Smooth muscle cell (in vitro differentiated cells): ENCODE data around the gene CDKL1. TPM values are rescaled to one million over a fixed set of nuclear protein-coding genes. Genes with fewer than 3 reads are reported as not detected.
"Not testable (repeated sequence)": the region's sequence is repeated elsewhere in the genome, so short reads cannot be mapped to it uniquely, and the experiment has no call there.

Experiments used
- DNase-seq: peaks from one replicate; lab custom pipeline; 2025; ENCODE audit not compliant: unreplicated experiment; lab: John Stamatoyannopoulos, UW
- H2AFZ ChIP-seq: fragments of 200-600 bp; sonication (generic); 2 replicates; pipeline ENCODE4 v1.6.0; 2016; ENCODE audit warnings: antibody characterized with exemption, low read depth, mild to moderate bottlenecking
- H3F3A ChIP-seq: fragments of 200-600 bp; sonication (generic); 2 replicates; pipeline ENCODE4 v1.6.0; 2017; ENCODE audit warnings: antibody characterized with exemption, low read depth
- H3K27ac ChIP-seq: fragments of 200-600 bp; sonication (generic); 2 replicates; pipeline ENCODE4 v1.5.1; 2016; ENCODE audit warnings: low read depth, mild to moderate bottlenecking
- H3K27me3 ChIP-seq: fragments of 200-600 bp; sonication (generic); 2 replicates; pipeline ENCODE4 v1.6.1; 2016; ENCODE audit warnings: low read depth, mild to moderate bottlenecking
- H3K36me3 ChIP-seq: fragments of 200-600 bp; sonication (generic); 2 replicates; pipeline ENCODE4 v1.5.1; 2016; ENCODE audit warnings: low read depth
- H3K4me1 ChIP-seq: fragments of 200-600 bp; sonication (generic); 2 replicates; pipeline ENCODE4 v1.5.1; 2016; ENCODE audit warnings: low read depth
- H3K4me2 ChIP-seq: fragments of 200-600 bp; sonication (generic); 2 replicates; pipeline ENCODE4 v1.6.0; 2016; ENCODE audit warnings: mild to moderate bottlenecking
- H3K4me3 ChIP-seq: fragments of 200-600 bp; sonication (generic); 2 replicates; pipeline ENCODE4 v1.5.1; 2016; ENCODE audit warnings: mild to moderate bottlenecking
- H3K79me2 ChIP-seq: fragments of 200-600 bp; sonication (generic); 2 replicates; pipeline ENCODE4 v1.6.0; 2016; ENCODE audit warnings: low read depth, mild to moderate bottlenecking
- H3K9ac ChIP-seq: fragments of 200-600 bp; sonication (generic); 2 replicates; pipeline ENCODE4 v1.6.0; 2016; ENCODE audit warnings: low read depth
- H3K9me3 ChIP-seq: fragments of 200-600 bp; sonication (generic); replicated peaks from 2 replicates; pipeline ENCODE4 v1.5.1; 2016; ENCODE audit warnings: low read depth
- H4K20me1 ChIP-seq: fragments of 200-600 bp; sonication (generic); 2 replicates; pipeline ENCODE4 v1.6.0; 2016; ENCODE audit warnings: low read depth
- WGBS: methylation state at CpG from one replicate; pipeline ENCODE4 v1.1.7; 2016; ENCODE audit warnings: low lambda C conversion rate; 5-methylcytosine and 5-hydroxymethylcytosine counted together
- polyA plus RNA-seq: library from polyadenylated mRNA; unstranded; fragments of >200 nt; fragmentation: Nextera tagmentation; extraction: Ambion mirVana; gene quantifications from 2 replicates; pipeline ENCODE4 v1.2.1, GENCODE V29; 2016
- total RNA-seq: library from RNA; depleted of rRNA; stranded (reverse); fragments of >200 nt; gene quantifications from 2 replicates; pipeline ENCODE4 v1.2.3, GENCODE V29; 2014
- TF ChIP-seq, protein P1 (sequence below): fragments of 200-600 bp; sonication (generic); IDR thresholded peaks from 2 replicates; pipeline ENCODE4 v1.5.1; 2017; ENCODE audit warnings: borderline replicate concordance, mild to moderate bottlenecking, antibody characterized with exemption; ENCODE audit not compliant: insufficient read depth, poor library complexity, severe bottlenecking

CDKL1 gene
- total and polyA plus RNA-seq, 2 experiments from 2014 or later, result 1.6 to 4.9 TPM

DNA sequence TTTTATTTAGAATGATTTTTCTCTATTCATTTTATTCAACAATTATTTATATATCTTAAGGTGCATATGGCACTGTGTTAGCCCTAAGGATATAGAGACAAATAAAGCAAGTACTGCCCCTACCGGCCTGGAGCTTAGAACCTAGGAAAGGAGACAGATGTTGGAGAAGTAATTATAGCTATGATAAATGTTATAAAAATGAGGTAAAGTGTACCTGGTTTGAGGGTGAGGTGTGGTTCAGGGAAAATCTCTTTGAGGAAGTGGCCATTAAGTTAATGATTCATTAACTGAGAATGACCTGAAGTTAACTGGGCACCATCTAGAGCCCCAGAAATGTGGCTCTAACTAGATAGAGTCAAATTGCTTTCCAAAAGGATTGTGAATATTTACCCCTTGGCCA is 31.9 kb downstream of the CDKL1 start:
- Histone ChIP-seq H3K79me2 (no peaks in the 10 kb centered on the region), H3K4me3 (no peak overlapping the region), H3K4me1 (no peaks in the 10 kb centered on the region), H4K20me1 (no peaks in the 10 kb centered on the region), H3F3A (no peaks in the 10 kb centered on the region), H3K4me2 (no peak overlapping the region), H3K36me3 (no peaks in the 10 kb centered on the region), H3K9me3 (no peaks in the 10 kb centered on the region), H2AFZ (no peak overlapping the region), H3K27me3 (no peaks in the 10 kb centered on the region), H3K27ac (no peak overlapping the region), H3K9ac (no peak overlapping the region)
- 74% methylated on average over 1 of the region's 1 CpG for WGBS
- DNase-seq, result no peak
- TF ChIP-seq, protein P1, sequence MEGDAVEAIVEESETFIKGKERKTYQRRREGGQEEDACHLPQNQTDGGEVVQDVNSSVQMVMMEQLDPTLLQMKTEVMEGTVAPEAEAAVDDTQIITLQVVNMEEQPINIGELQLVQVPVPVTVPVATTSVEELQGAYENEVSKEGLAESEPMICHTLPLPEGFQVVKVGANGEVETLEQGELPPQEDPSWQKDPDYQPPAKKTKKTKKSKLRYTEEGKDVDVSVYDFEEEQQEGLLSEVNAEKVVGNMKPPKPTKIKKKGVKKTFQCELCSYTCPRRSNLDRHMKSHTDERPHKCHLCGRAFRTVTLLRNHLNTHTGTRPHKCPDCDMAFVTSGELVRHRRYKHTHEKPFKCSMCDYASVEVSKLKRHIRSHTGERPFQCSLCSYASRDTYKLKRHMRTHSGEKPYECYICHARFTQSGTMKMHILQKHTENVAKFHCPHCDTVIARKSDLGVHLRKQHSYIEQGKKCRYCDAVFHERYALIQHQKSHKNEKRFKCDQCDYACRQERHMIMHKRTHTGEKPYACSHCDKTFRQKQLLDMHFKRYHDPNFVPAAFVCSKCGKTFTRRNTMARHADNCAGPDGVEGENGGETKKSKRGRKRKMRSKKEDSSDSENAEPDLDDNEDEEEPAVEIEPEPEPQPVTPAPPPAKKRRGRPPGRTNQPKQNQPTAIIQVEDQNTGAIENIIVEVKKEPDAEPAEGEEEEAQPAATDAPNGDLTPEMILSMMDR, result no peak

DNA sequence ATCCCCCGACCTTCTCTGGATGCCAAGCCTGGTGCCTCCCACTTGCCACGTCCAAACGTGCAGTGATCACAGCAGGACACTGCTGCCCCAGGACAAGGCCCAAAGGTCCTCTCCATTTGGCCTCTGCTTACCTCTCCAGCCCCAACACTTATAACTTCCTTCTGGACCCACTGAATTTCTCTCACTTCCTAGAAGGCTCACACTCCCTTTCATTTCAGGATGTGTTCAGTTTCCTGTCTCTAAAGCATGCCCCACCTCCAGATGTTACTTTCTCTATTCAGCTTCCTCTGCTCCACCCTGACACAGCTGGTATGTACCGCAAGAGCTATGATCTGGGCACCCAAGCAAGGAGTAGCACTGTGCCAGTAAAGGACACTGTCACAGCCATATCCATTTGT is 33.0 kb downstream of the CDKL1 start:
- no peak for DNase-seq
- WGBS, result 96% methylated on average over 4 of the region's 4 CpGs
- H3F3A ChIP-seq, result no peaks in the 10 kb centered on the region
- no peaks in the 10 kb centered on the region for H4K20me1 ChIP-seq
- no peak overlapping the region for H2AFZ ChIP-seq
- no peaks in the 10 kb centered on the region for H3K79me2 ChIP-seq
- H3K9me3 ChIP-seq, result no peaks in the 10 kb centered on the region
- H3K27me3 ChIP-seq, result no peaks in the 10 kb centered on the region
- no peak overlapping the region for H3K4me2 ChIP-seq
- no peak overlapping the region for H3K27ac ChIP-seq
- H3K9ac ChIP-seq, result no peak overlapping the region
- H3K4me1 ChIP-seq, result no peaks in the 10 kb centered on the region
- H3K4me3 ChIP-seq, result no peak overlapping the region
- TF ChIP-seq, protein P1, result no peak
- no peaks in the 10 kb centered on the region for H3K36me3 ChIP-seq

DNA sequence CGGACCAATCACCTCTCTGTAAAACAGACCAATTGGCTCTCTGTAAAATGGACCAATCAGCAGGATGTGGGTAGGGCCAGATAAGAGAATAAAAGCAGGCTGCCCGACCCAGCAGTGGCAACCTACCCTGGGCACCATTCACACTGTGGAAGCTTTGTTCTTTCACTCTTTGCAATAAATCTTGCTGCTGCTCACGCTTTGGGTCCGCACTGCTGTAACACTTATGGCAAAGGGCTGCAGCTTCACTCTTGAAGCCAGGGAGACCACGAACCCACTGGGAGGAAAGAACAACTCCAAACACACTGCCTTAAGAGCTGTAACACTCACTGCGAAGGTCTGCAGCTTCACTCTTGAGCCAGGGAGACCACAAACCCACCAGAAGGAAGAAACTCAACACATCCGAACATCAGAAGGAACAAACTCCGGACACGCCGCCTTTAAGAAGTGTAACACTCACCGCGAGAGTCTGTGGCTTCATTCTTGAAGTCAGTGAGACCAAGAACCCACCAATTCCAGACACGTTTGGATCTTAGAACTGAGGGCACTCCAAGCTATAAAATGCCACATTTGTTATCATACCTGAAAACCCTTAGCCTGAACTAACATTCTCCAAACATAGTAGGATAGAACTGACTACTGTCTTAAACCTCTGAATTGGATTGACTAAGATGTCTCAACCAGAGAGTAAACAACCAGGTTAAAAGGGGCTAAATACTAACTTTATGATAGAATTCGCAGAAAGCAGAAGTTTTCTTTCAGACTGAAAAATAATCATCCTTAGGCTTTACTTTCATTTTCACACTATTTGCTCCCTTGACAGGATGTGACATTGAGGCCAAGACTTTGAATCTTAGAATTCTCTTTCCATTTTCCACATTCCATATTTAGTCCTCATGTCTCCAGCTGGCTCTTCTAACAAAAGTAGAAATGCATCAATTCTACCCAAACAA is 33.6 kb downstream of the CDKL1 start:
- no peak for DNase-seq
- no peaks in the 10 kb centered on the region for H3K79me2 ChIP-seq
- no peaks in the 10 kb centered on the region for H3K36me3 ChIP-seq
- H3K27me3 ChIP-seq, result no peaks in the 10 kb centered on the region
- TF ChIP-seq, protein P1, result no peak
- H3K27ac ChIP-seq, result no peak overlapping the region
- no peaks in the 10 kb centered on the region for H3K9me3 ChIP-seq
- H4K20me1 ChIP-seq, result no peaks in the 10 kb centered on the region
- no peaks in the 10 kb centered on the region for H3K4me1 ChIP-seq
- H3K9ac ChIP-seq, result no peak overlapping the region
- 93% methylated on average over 14 of the region's 14 CpGs for WGBS
- H3K4me3 ChIP-seq, result no peak overlapping the region
- H3F3A ChIP-seq, result no peaks in the 10 kb centered on the region
- no peak overlapping the region for H3K4me2 ChIP-seq
- no peak overlapping the region for H2AFZ ChIP-seq

DNA sequence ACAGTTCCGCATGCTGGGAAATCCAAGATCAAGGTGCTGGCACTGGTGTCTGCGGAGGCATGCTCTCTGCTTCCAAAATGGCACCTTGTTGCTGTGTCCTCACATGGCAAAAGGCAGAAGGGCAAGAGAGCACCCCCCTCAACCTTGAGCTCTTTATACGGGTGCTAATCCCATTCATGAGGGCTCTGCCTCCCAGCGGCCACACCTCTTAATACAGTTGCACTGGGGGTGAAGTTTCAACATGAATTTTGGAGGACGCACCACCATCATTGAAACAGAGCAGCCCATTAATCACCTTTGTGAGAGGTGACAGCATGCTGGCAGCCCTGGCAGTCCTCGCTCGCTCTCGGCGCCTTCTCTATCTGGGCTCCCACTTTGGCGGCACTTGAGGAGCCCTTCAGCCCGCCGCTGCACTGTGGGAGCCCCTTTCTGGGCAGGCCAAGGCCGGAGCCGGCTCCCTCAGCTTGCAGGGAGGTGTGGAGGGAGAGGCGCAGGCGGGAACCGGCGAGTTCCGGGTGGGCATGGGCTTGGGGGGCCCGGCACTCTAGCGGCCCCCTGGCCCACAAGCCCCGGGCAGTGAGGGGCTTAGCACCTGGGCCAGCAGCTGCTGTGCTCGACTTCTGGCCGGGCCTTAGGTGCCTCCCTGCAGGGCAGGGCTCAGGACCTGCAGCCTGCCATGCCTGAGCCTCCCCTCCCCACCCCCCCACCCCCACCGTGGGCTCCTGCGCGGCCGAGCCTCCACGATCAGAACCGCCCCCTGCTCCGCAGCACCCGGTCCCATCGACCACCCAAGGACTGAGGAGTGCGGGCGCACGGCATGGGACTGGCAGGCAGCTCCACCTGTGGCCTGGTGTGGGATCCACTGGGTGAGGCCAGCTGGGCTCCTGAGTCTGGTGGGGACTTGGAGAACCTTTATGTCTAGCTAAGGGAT is 34.9 kb downstream of the CDKL1 start:
- H3K79me2 ChIP-seq, H3K4me3 ChIP-seq, H3K27ac ChIP-seq, DNase-seq, H3K27me3 ChIP-seq, H3K4me1 ChIP-seq, H4K20me1 ChIP-seq, H3F3A ChIP-seq, H3K9me3 ChIP-seq, H3K4me2 ChIP-seq, H3K9ac ChIP-seq, H2AFZ ChIP-seq, H3K36me3 ChIP-seq: not testable (repeated sequence)
- WGBS, result 96% methylated on average over 30 of the region's 36 CpGs
